ENCODE measurements around the gene TASL. TPM values are rescaled to one million over a fixed set of nuclear protein-coding genes. Genes with fewer than 3 reads are reported as not detected.

The TASL gene
- total and polyA plus RNA-seq, 2 of the 8 experiments (the other 6 are each of a cell fraction or from before 2014, with no cell fraction given), result not detected

DNA sequence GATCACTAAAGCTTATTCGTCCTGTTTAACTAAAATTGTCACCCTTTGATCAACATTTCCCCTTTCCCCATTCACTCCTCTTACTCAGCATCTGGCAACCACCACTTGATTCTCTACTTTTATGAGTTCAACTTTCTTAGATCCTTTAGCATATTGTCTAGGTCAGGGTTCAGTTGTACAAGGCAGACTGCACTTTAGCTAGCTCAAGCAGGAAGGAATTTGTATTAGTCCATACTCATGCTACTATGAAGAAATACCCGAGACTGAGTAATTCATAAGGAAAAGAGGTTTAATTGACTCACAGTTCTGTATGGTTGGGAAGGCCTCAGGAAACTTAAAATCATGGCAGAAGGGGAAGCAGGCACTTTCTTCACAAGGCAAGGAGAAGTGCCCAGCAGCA, 44.3 kb downstream of the TASL start:
- no peak overlapping the region for H4K5ac ChIP-seq (ENCODE audit: insufficient read length, low read depth, low read length)
- no peaks in the 10 kb centered on the region for H3K27me3 ChIP-seq (replicated peaks in 1 of 4; ENCODE audit: control insufficient read depth in 3 of 4, extremely low read depth in 1 of 4, insufficient read depth in 3 of 4, low read length in 3 of 4)
- no peak for FAIRE-seq
- WGBS, 2 experiments (ENCODE audit: extremely low coverage in 1 of 2, insufficient coverage in 1 of 2, insufficient read length in 1 of 2, insufficient replicate concordance in 2 of 2, low coverage in 1 of 2, low lambda C conversion rate in 2 of 2, missing lambda C conversion rate in 1 of 2), result 83% methylated on average over 2 of the region's 2 CpGs; no CpG with 5 or more reads in 1 of the 2 experiments
- no peak overlapping the region for H4K91ac ChIP-seq (replicated peaks; ENCODE audit: insufficient read length, low read length)
- no peaks in the 10 kb centered on the region for H3K4me1 ChIP-seq (replicated peaks in 1 of 4; ENCODE audit: control insufficient read depth in 3 of 4, insufficient read depth in 4 of 4, low read length in 3 of 4)
- H2BK120ac ChIP-seq (replicated peaks; ENCODE audit: low read depth, low read length), result no peak overlapping the region
- H3K18ac ChIP-seq (ENCODE audit: extremely low read depth, low read length), result no peak overlapping the region
- DNase-seq (ENCODE audit: low read depth in 1 of 2, low spot score in 2 of 2), result no peak
- H2AK5ac ChIP-seq (ENCODE audit: low read depth, low read length), result no peak overlapping the region
- no peaks in the 10 kb centered on the region for H3K9me3 ChIP-seq (ENCODE audit: insufficient read depth in 2 of 2, low read depth in 1 of 2, low read length in 1 of 2)
- H2BK15ac ChIP-seq (ENCODE audit: low read length), result no peak overlapping the region
- no peak overlapping the region for H3K56ac ChIP-seq (replicated peaks; ENCODE audit: insufficient read length, low read depth, low read length)
- no peak overlapping the region for H2AFZ ChIP-seq (ENCODE audit: low read length)
- no peaks in the 10 kb centered on the region for H4K20me1 ChIP-seq (replicated peaks in 1 of 2; ENCODE audit: control insufficient read depth in 1 of 2, insufficient read depth in 2 of 2, low read length in 2 of 2)
- no peak overlapping the region for H3K14ac ChIP-seq (ENCODE audit: insufficient read length)
- H3K9ac ChIP-seq (replicated peaks in 1 of 4; ENCODE audit: extremely low read depth in 1 of 4, low read depth in 3 of 4, low read length in 3 of 4), result no peak overlapping the region
- no peak overlapping the region for H4K8ac ChIP-seq (ENCODE audit: extremely low read depth, insufficient read depth, low read length)
- no peak overlapping the region for H3K4ac ChIP-seq (replicated peaks; ENCODE audit: insufficient read length, low read depth, low read length)
- H3K36me3 ChIP-seq (ENCODE audit: control insufficient read depth in 2 of 4, insufficient read depth in 4 of 4, low read length in 3 of 4), result no peaks in the 10 kb centered on the region
- ChIA-PET CTCF (ENCODE audit: partially characterized antibody) (no interaction called here), POLR2A (ENCODE audit: partially characterized antibody) (no interaction called here)
- H3K79me1 ChIP-seq (ENCODE audit: low read depth, low read length), result no peaks in the 10 kb centered on the region
- H3K23me2 ChIP-seq (ENCODE audit: low read depth, low read length), result no peaks in the 10 kb centered on the region
- H3K27ac ChIP-seq (ENCODE audit: low read depth, low read length), result no peak overlapping the region
- TF ChIP-seq GABPA (IDR thresholded peaks at IDR 0.05; ENCODE audit: borderline replicate concordance, insufficient read depth, low read length) (no peak), SP2 (IDR thresholded peaks at IDR 0.05; ENCODE audit: low read length) (no peak), SAP30 (IDR thresholded peaks at IDR 0.05; ENCODE audit: insufficient read depth, insufficient replicate concordance, low read length) (no peak), MAFK (IDR thresholded peaks at IDR 0.05; ENCODE audit: low read depth, low read length) (no peak), SIX5 (IDR thresholded peaks at IDR 0.05; ENCODE audit: low read depth, low read length) (no peak)
- TF ChIP-seq, protein P1, sequence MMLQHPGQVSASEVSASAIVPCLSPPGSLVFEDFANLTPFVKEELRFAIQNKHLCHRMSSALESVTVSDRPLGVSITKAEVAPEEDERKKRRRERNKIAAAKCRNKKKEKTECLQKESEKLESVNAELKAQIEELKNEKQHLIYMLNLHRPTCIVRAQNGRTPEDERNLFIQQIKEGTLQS (IDR thresholded peaks at IDR 0.05; ENCODE audit: insufficient read depth, low read depth, low read length), result no peak
- no peak overlapping the region for H3K4me3 ChIP-seq (ENCODE audit: extremely low read depth in 1 of 4, insufficient read depth in 2 of 4, low read depth in 3 of 4, low read length in 4 of 4)
- no peak overlapping the region for H3K4me2 ChIP-seq (ENCODE audit: insufficient read depth in 1 of 2, low read depth in 2 of 2, low read length in 2 of 2)
- no peak overlapping the region for H2BK5ac ChIP-seq (ENCODE audit: low read depth, low read length)
- H2BK12ac ChIP-seq (ENCODE audit: low read depth, low read length), result no peak overlapping the region
- H2BK20ac ChIP-seq (ENCODE audit: low read length), result no peak overlapping the region
- no peaks in the 10 kb centered on the region for H3K79me2 ChIP-seq (ENCODE audit: control insufficient read depth in 1 of 2, insufficient read depth in 2 of 2, low read length in 2 of 2)
- no peak overlapping the region for H3K23ac ChIP-seq (ENCODE audit: insufficient read length)
